Fibroblast of lung (primary cell): ENCODE data around the gene CCDC146. TPM values are rescaled to one million over a fixed set of nuclear protein-coding genes. Genes with fewer than 3 reads are reported as not detected.
A peak's percentile ranks its signal among the peaks of the same experiment; 100 is the strongest.

ENCODE experiments used
- DNase-seq, 2 donors: peaks; one replicate each; pipeline versions ENCODE4 v3.0.0 to v3.0.0-alpha.2; 2010; ENCODE audit warnings: low read depth in 2 of 2
- H2AFZ ChIP-seq: 2 replicates; pipeline ENCODE4 v1.5.1; 2012; ENCODE audit warnings: low read length, control low read depth, inconsistent platforms
- H3K27ac ChIP-seq: 2 replicates; pipeline ENCODE4 v1.5.1; 2011; ENCODE audit warnings: low read length, control low read depth; ENCODE audit not compliant: insufficient read depth
- H3K27me3 ChIP-seq: 2 replicates; pipeline ENCODE4 v1.5.1; 2011; ENCODE audit warnings: mild to moderate bottlenecking, low read length; ENCODE audit not compliant: control insufficient read depth, insufficient read depth
- H3K36me3 ChIP-seq: 2 replicates; pipeline ENCODE4 v1.5.1; 2011; ENCODE audit warnings: low read length; ENCODE audit not compliant: control insufficient read depth, insufficient read depth
- H3K4me1 ChIP-seq: 2 replicates; pipeline ENCODE4 v1.5.1; 2011; ENCODE audit warnings: low read length; ENCODE audit not compliant: control insufficient read depth, insufficient read depth; ENCODE audit errors: extremely low read depth
- H3K4me2 ChIP-seq: 2 replicates; pipeline ENCODE4 v1.5.1; 2011; ENCODE audit warnings: low read length, control low read depth; ENCODE audit not compliant: insufficient read depth; ENCODE audit errors: extremely low read depth
- H3K4me3 ChIP-seq, 4 experiments: fragments of 200-600 bp in 1 of 4; sonication (generic) in 1 of 4; replicated peaks in 1 of 4; 2 replicates each; pipeline ENCODE4 v1.5.1; 2011 to 2016; ENCODE audit warnings: low read length in 4 of 4, low read depth in 3 of 4, mild to moderate bottlenecking in 3 of 4, control low read depth in 2 of 4, inconsistent platforms in 1 of 4, mixed read lengths in 1 of 4; ENCODE audit not compliant: insufficient read depth in 1 of 4; ENCODE audit errors: control extremely low read depth in 1 of 4
- H3K79me2 ChIP-seq: 2 replicates; pipeline ENCODE4 v1.5.1; 2012; ENCODE audit warnings: mild to moderate bottlenecking, low read length, inconsistent platforms; ENCODE audit not compliant: control insufficient read depth, insufficient read depth
- H3K9ac ChIP-seq: 2 replicates; pipeline ENCODE4 v1.5.1; 2011; ENCODE audit warnings: mild to moderate bottlenecking, low read length, control low read depth; ENCODE audit not compliant: insufficient read depth
- H3K9me3 ChIP-seq: 2 replicates; pipeline ENCODE4 v1.5.1; 2012; ENCODE audit warnings: low read depth, low read length; ENCODE audit not compliant: control insufficient read depth, insufficient read depth
- H4K20me1 ChIP-seq: 2 replicates; pipeline ENCODE4 v1.5.1; 2011; ENCODE audit warnings: low read length; ENCODE audit not compliant: control insufficient read depth, insufficient read depth; ENCODE audit errors: extremely low read depth
- EZH2 ChIP-seq: IDR thresholded peaks from 2 replicates; pipeline ENCODE4 v1.5.1; 2012; ENCODE audit warnings: low read length, control low read depth, mild to moderate bottlenecking; ENCODE audit errors: missing control alignments
- polyA plus RNA-seq, 2 donors: library from polyadenylated mRNA; depleted of rRNA in 1 of 2; stranded (reverse) in 1 of 2; unstranded in 1 of 2; fragments of >200 nt; gene quantifications; 2 replicates each; pipeline ENCODE4 v1.2.1, GENCODE V29; 2011 to 2012; ENCODE audit warnings: missing spikeins in 1 of 2
- total RNA-seq: library from RNA; depleted of rRNA; stranded (reverse); fragments of >200 nt; gene quantifications from 2 replicates; pipeline ENCODE4 v1.2.1, GENCODE V29; 2014
- TF ChIP-seq, protein P1 (sequence below), 2 donors: IDR thresholded peaks in 1 of 2; conservative IDR thresholded peaks in 1 of 2; 1 replicate in 1 of 2; 2 replicates in 1 of 2; pipeline ENCODE4 v1.5.1; 2011 to 2012; ENCODE audit warnings: low read length in 2 of 2, control low read depth in 1 of 2, inconsistent platforms in 1 of 2, low read depth in 1 of 2, mild to moderate bottlenecking in 1 of 2

CCDC146 gene
- total and polyA plus RNA-seq, 2 donors (not counting 1 experiment from before 2014, with no cell fraction given) = 1.6 to 3.6 TPM

DNA sequence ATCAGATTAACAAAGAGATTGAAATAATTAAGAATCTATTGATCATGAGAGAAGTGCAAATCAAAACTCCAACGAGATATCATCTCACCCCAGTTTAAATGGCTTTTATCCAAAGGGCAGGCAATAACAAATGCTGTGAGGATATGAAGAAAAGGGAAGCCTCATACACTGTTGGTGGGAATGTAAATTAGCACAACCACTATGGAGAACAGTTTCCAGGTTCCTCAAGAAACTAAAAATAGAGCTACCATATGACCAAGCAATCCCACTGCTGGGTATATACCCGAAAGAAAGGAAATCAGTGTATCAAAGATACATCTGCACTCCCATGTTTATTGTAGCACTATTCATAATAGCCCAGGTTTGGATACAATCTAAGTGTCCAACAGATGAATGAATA lies 63.5 kb downstream of the CCDC146 start:
- Histone ChIP-seq H3K4me2 (no peak overlapping the region), H3K9me3 (no peaks in the 10 kb centered on the region), H3K4me1 (no peaks in the 10 kb centered on the region), H3K27ac (no peak overlapping the region), H2AFZ (no peak overlapping the region), H3K36me3 (no peaks in the 10 kb centered on the region), H4K20me1 (no peaks in the 10 kb centered on the region), H3K79me2 (no peaks in the 10 kb centered on the region), H3K4me3 (no peak overlapping the region), H3K9ac (no peak overlapping the region), H3K27me3 (no peaks in the 10 kb centered on the region)
- TF ChIP-seq, protein P1, sequence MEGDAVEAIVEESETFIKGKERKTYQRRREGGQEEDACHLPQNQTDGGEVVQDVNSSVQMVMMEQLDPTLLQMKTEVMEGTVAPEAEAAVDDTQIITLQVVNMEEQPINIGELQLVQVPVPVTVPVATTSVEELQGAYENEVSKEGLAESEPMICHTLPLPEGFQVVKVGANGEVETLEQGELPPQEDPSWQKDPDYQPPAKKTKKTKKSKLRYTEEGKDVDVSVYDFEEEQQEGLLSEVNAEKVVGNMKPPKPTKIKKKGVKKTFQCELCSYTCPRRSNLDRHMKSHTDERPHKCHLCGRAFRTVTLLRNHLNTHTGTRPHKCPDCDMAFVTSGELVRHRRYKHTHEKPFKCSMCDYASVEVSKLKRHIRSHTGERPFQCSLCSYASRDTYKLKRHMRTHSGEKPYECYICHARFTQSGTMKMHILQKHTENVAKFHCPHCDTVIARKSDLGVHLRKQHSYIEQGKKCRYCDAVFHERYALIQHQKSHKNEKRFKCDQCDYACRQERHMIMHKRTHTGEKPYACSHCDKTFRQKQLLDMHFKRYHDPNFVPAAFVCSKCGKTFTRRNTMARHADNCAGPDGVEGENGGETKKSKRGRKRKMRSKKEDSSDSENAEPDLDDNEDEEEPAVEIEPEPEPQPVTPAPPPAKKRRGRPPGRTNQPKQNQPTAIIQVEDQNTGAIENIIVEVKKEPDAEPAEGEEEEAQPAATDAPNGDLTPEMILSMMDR (conservative IDR thresholded peaks at IDR 0.05 in 1 of 2, IDR thresholded peaks at IDR 0.05 in 1 of 2; ENCODE audit: low read depth in 1 of 2, low read length in 2 of 2) = no peak
- TF ChIP-seq EZH2 = no peak
- no peak for DNase-seq

DNA sequence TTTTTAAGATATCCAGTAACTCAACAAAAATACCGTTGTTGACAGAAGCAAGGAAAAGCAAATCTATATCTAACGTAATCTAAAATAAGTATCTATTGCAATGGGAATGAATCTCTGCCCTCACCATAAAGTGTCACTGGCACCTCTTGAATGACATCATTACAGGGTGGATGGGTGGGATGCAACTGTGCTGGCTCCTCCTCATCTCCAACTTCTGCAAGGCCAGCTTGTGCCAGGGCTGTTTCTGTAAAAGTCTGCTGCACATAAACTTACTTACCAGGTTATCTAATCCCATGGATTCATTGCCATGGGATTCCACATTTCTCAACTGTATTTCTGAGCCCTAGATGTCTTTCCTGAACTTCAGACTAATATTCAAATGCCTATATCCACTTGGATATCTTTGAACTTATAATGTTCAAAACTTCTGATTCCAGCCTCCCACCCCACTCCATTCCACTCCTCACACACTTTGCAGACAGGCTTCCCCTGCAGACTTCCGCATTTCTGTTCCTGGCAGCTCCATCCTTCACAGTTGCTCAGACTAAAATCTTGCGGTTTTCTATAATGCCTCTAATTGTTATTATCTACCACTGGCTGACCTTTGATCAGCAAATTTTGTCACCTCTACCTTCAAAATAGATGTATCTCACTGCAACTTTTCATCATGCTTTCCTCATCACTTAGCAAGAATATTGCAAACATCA lies 66.5 kb downstream of the CCDC146 start:
- Histone ChIP-seq H3K36me3 (no peaks in the 10 kb centered on the region), H3K27ac (no peak overlapping the region), H3K9me3 (no peaks in the 10 kb centered on the region), H3K27me3 (no peaks in the 10 kb centered on the region), H3K79me2 (no peaks in the 10 kb centered on the region), H3K4me3 (no peak overlapping the region), H4K20me1 (no peaks in the 10 kb centered on the region), H3K4me1 (no peaks in the 10 kb centered on the region), H3K4me2 (no peak overlapping the region), H2AFZ (no peak overlapping the region), H3K9ac (no peak overlapping the region)
- TF ChIP-seq, protein P1 (conservative IDR thresholded peaks at IDR 0.05 in 1 of 2, IDR thresholded peaks at IDR 0.05 in 1 of 2; ENCODE audit: low read depth in 1 of 2, low read length in 2 of 2) = no peak
- TF ChIP-seq EZH2 = no peak
- DNase-seq = no peak

DNA sequence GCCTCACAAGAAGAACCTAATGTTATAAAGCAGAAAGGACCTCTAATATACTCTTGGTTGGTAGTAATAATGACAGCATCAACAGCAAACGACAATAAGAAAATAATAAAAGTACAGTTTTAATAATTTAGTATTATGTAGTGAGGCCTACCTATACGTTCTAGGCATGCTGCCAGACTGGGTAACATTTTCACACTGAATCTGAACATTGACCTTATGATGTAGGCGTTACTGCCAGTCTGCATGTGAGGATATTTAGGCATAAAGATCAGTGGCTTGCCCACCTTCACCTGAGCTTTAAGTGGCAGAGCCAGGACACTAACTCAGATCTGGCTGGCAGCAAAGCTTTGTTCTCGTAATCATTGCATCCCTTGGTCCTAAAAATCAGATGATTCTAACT lies 74.7 kb downstream of the CCDC146 start:
- H3K4me1 ChIP-seq = no peaks in the 10 kb centered on the region
- H3K9ac ChIP-seq = no peak overlapping the region
- no peaks in the 10 kb centered on the region for H3K9me3 ChIP-seq
- peak overlapping the region in 1 of 4 experiments; percentile 18 for H3K4me3 ChIP-seq
- H3K79me2 ChIP-seq = no peaks in the 10 kb centered on the region
- no peak overlapping the region for H3K27ac ChIP-seq
- H3K4me2 ChIP-seq = no peak overlapping the region
- TF ChIP-seq, protein P1 (conservative IDR thresholded peaks at IDR 0.05 in 1 of 2, IDR thresholded peaks at IDR 0.05 in 1 of 2; ENCODE audit: low read depth in 1 of 2, low read length in 2 of 2) = no peak
- no peak for TF ChIP-seq EZH2
- H4K20me1 ChIP-seq = no peaks in the 10 kb centered on the region
- DNase-seq = no peak
- no peaks in the 10 kb centered on the region for H3K36me3 ChIP-seq
- no peak overlapping the region for H2AFZ ChIP-seq
- no peaks in the 10 kb centered on the region for H3K27me3 ChIP-seq
